GM18519 (cell line): ENCODE results near the gene FADS3.

ENCODE experiments used
- ATAC-seq: cut with Tn5 transposase; IDR thresholded peaks from one replicate; pipeline ENCODE4 v1.9.1; 2021; ENCODE audit warnings: mild to moderate bottlenecking, moderate library complexity; ENCODE audit not compliant: unreplicated experiment, low FRiP score

Gene FADS3, protein sequence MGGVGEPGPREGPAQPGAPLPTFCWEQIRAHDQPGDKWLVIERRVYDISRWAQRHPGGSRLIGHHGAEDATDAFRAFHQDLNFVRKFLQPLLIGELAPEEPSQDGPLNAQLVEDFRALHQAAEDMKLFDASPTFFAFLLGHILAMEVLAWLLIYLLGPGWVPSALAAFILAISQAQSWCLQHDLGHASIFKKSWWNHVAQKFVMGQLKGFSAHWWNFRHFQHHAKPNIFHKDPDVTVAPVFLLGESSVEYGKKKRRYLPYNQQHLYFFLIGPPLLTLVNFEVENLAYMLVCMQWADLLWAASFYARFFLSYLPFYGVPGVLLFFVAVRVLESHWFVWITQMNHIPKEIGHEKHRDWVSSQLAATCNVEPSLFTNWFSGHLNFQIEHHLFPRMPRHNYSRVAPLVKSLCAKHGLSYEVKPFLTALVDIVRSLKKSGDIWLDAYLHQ

GRCh38 chr11:61891331-61892084, at the start of gene FADS3:
TSS of gene FADS3 (minus strand) at chr11:61891545. CDS start at chr11:61891381, 164 bp downstream.
- ATAC-seq, result no peak

GRCh38 chr11:61940466-61940865, 49.1 kb upstream of the FADS3 start:
- ATAC-seq, result no peak

- ATAC-seq, result no peak
Observed at GRCh38 chr11:61935861-61936260, 44.5 kb upstream of the FADS3 start.

DNA sequence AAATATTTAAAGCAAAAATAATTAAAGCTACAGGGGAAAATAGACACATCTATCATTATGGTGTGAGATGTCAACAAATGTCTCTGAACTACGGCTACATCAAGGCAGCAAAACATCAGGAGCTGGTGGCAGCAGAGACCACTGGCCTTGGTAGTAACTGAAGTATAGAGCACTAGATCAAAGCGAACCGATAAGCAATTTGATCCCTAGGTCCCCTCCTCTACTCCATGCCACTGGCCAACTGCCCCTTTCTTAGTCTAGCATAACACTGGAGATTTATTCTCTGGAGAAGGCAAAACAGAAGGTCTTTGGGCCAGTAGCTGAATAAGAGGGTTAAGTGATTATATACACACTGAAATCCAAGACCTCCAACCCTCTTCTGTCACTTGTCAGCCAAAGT, 39.6 kb upstream of the FADS3 start:
- no peak for ATAC-seq

- ATAC-seq, result no peak
Observed at GRCh38 chr11:61928606-61929005, 37.3 kb upstream of the FADS3 start.

DNA sequence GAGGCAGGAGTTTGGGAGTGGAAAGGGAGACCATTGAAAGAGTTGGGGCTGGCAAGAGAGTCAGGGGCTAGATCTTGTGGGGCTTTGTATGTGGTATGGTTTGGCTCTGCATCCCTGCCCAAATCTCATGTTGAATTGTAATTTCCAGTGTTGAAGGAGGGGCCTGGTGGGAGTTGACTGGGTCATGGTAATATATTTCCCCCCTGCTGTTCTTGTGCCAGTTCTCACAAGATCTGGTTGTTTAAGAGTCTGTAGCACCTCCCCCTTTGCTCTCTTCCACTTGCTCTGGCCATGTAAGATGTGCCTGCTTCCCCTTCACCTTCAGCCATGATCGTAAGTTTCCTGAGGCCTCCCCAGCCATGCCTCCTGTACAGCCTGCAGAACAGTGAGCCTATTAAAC, 36.2 kb upstream of the FADS3 start:
- no peak for ATAC-seq

DNA sequence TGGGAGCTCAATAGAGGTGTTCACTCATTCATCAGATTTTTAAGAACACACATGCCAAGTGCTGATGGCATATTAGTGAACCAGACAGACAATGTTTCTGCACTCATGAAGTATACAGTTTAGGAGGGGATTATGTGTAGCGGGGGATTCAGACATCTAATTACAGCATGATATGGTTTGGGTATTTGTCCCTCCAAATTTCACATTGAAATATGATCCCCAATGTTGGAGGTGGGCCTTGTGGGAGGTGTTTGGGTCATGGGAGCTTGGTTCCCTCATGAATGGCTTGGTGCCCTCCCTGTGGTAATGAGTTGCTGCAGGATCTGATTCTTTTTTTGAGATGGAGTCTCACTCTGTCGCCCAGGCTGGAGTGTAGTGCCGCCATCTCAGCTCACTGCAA, 34.9 kb upstream of the FADS3 start:
- ATAC-seq, result no peak

DNA sequence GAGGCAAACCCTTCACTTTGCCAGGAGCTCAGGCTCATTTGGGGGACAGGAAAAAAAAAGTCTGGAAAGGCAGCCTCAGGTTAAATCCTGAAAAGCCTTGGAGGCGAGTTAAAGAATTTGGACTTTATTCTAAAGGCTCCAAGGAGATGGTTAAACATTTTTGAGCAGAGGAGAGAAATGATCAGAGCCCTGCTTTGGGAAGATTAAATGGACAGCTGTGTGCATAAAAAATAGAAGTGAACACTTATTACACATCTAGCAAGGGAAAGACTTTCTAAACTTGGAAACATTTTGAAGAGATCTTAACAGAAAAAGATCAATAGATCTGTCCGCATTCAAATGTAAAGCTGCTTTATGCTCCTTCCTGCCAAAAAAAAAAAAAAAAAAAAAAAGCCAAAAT, 34.4 kb upstream of the FADS3 start:
- ATAC-seq, result no peak

DNA sequence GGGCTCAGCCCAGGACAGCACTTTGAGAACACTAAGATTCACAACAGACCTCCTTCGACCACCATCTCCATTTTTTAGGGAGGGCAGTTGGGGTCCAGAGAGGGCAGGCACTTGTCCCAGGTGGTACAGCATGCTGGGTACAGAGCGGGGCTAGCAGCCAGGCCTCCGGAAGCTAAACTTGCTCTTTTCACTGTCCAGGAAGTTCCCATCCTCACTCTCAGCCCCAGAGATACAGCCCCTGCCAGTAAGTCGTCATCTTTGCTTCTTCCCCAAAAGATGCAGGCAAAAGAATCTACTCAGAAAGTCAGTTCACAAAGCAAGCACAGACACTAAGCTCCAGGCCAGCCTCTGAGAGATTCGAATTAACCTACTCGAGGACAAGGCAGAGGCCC, 32.7 kb upstream of the FADS3 start:
- ATAC-seq, result no peak

DNA sequence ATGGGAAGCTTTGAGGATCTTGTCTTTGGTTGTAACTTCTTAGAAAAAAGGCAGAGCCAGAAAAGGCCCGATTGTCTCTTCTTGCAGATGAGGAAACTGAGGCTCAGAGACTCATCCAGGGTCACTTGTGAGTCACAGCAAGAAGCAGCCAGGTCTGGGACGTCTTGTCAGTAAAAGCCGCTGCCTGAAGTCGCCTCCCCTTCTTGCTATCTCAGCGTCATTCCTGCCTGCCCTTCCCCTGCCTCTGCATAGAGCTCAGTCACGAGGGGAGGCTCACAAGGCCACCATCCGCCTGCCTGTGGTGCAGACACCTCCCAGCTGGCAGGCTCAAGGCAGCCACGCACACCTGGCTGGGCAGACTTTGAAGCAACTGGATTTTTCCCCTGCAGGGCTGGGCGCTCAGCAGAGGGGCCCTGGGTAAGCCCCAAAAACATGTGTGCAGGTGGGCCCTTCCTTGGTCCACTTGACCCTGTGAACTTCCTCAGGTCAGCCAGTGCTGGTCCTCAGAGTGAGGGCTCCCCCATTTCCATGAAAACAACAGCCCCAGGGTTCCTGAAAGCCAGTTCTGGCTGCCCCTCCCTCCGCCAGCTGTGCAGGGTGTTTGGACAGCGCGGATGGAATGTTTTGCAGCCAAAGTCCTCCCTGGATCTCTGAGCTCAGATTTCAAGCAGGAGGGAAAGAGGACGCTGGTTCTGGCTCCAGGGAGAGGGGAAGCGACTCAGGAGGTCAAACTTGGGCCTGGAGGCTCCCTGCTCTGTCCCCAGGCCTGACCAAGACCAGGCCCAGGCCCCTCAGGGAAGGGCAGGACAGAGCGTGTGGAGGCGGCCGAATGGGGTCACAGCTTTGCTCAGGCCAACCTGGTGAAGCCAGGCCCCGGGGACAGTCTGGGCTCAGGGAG, 32.1 kb upstream of the FADS3 start:
- ATAC-seq, result no peak

GRCh38 chr11:61922539-61922938, 31.2 kb upstream of the FADS3 start:
- ATAC-seq, result no peak

DNA sequence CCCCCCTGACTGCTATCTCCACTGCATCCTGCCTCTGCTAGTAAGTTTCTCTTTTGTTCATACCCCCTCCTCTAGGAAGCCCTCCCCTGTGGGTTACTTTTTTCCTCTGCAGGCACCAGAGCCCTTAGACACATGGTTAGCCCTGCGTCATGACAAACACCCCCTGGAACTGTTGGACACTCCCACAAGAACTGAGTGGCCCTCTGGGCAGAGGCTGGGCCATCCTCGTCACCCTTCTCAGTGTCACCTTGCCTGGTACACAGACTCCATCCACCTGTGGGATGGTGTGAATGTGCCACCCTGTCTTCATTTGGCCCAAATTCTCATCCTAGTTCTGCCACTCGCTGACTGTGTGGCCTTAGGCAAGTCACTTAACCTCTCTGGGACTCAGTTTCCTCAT, 30.1 kb upstream of the FADS3 start:
- no peak for ATAC-seq

- no peak for ATAC-seq
Observed at GRCh38 chr11:61919705-61920631, 28.6 kb upstream of the FADS3 start.

GRCh38 chr11:61918938-61919704, 27.8 kb upstream of the FADS3 start:
- ATAC-seq, result no peak

- no peak for ATAC-seq
Observed at GRCh38 chr11:61918251-61918937, 27.0 kb upstream of the FADS3 start.

DNA sequence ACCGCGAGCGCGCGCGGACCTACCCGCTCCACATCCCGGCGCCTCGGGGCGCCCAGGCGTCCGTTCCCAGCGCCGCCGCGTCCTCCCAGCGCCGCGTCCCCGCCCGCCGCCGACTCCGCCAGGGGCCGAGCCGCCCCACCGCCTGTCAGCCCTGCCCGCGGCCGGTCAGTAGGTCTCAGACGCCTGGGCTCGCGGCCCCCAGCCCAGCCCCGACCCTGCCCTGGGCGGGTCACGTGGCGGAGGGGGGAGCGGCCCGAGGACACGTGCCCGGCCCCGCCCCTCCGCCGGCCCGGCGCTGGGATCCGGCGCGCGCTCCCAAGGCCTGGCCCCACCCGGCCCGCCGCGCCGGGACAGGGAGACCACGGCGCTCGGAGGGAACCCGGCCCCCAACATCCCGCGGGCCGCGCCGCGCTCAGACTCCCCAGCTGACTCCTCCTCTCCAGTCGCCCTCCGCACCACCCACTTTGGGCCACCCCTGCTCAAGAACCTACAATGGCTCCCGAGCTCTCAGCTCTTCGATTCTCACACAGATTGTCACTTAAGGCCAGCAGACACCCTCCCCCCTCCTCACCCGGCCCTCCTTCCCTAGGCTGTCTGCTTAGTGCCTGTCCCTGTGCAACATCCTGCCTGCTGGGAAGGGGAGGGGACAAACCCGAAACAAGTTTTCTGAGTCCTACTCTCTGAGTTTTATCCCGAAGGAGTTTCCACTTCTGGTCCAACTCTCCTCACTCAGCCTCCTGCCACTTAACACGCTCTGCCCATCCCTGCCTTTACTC, 26.2 kb upstream of the FADS3 start, which contains the start of gene RAB3IL1:
TSS of gene RAB3IL1 (minus strand) at position 233 of the 776 bp plus-strand sequence. CDS start at position 34, 199 bp downstream.
- no peak for ATAC-seq

- ATAC-seq, result no peak
Observed at GRCh38 chr11:61916737-61917333, 25.5 kb upstream of the FADS3 start.
